ENCODE results near the gene ARFGAP1. TPM values are rescaled to one million over a fixed set of nuclear protein-coding genes. Genes with fewer than 3 reads are reported as not detected.

The ARFGAP1 gene
- total RNA-seq, 4 donors from 2014 or later, result 70.7 to 75.7 (median 72.7) TPM

DNA sequence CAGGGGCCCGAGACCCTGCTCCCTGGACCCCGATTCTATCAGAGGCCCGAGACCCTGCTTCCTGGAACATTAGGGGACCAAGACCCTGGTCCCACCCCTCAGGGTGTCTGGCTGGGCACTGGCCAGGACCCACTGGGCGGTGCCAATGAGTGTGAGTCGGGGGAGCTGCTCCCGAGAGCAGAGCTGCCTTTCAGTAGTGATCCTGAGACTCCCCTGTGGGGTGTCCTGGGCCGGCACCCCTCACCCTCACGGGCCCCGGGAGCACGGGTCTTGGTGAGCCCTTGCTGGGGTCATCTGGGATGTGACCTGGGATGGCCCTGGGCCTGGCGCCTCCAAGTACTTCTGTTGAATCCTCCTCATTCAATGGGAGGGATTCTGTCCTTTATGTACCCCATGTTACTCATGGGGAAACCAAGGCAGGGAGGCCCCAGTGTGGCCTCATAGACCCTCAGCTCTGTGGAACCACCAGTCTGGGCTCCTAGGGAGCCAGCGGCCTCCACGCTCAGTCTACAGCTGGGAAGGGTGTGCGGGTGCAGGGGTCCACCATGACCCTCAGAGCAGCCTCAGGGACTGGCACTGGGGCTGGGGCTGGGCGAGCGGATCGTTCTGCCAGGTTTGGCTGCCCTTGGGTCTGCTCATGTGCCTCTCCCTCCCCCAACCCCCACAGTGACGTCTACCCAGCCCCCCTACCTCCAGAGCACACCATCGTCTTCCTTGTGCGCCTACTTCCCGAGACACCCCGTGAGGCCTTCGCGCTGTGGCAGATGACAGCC is 46.0 kb downstream of the ARFGAP1 start:
- Histone ChIP-seq H3K4me1 (peaks cover 0 to 10% of the 10 kb centered on the region in 2 donors), H3K36me3 (no peaks in the 10 kb centered on the region), H3K4me3 (replicated peaks in 1 of 3) (no peak overlapping the region), H3K9me3 (no peaks in the 10 kb centered on the region), H3K27ac (no peak overlapping the region), H3K27me3 (no peaks in the 10 kb centered on the region)
- no peak for TF ChIP-seq POLR2A (IDR thresholded peaks at IDR 0.05)
- TF ChIP-seq, protein P1, sequence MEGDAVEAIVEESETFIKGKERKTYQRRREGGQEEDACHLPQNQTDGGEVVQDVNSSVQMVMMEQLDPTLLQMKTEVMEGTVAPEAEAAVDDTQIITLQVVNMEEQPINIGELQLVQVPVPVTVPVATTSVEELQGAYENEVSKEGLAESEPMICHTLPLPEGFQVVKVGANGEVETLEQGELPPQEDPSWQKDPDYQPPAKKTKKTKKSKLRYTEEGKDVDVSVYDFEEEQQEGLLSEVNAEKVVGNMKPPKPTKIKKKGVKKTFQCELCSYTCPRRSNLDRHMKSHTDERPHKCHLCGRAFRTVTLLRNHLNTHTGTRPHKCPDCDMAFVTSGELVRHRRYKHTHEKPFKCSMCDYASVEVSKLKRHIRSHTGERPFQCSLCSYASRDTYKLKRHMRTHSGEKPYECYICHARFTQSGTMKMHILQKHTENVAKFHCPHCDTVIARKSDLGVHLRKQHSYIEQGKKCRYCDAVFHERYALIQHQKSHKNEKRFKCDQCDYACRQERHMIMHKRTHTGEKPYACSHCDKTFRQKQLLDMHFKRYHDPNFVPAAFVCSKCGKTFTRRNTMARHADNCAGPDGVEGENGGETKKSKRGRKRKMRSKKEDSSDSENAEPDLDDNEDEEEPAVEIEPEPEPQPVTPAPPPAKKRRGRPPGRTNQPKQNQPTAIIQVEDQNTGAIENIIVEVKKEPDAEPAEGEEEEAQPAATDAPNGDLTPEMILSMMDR (IDR thresholded peaks at IDR 0.05), result no peak
- WGBS, 2 donors, result 89 to 95% methylated on average over 11 to 14 of the region's 24 CpGs
- intact Hi-C loops (cut with DNase I), result no loop called here
- DNase-seq, result no peak

- 71 to 94% methylated on average over 9 to 12 of the region's 25 CpGs for WGBS, 2 donors
- Histone ChIP-seq H3K4me1 (peaks cover 0 to 10% of the 10 kb centered on the region in 2 donors), H3K36me3 (no peaks in the 10 kb centered on the region), H3K27me3 (no peaks in the 10 kb centered on the region), H3K27ac (no peak overlapping the region), H3K9me3 (no peaks in the 10 kb centered on the region), H3K4me3 (replicated peaks in 1 of 3) (no peak overlapping the region)
- intact Hi-C loops (cut with DNase I), result loop anchor here (5.0 kb wide), 1 partner anchor 43 kb away; the partner anchor contains the start of gene CHRNA4
- TF ChIP-seq, protein P1 (IDR thresholded peaks at IDR 0.05), result no peak
- TF ChIP-seq POLR2A (IDR thresholded peaks at IDR 0.05), result no peak
- DNase-seq, result no peak
Measured at GRCh38 chr20:63319164-63320040, 46.8 kb downstream of the ARFGAP1 start.

DNA sequence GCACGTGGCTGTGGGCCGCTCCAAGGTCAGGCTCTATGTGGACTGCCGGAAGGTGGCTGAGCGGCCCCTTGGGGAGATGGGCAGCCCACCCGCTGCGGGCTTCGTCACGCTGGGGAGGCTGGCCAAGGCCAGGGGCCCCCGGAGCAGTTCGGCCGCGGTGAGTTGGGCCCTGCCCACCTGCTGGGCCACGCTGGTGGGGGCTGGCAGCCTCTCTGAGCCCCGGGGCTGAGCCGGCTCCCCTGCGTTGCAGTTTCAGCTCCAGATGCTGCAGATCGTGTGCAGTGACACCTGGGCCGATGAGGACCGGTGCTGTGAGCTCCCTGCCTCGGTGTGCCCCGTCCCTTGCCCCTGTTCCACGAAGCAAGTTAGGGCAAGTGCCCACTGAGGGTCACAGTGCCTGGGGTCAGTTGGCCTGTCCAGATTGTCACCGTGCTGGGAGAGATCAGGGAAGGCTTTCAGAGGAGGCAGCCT is 47.5 kb downstream of the ARFGAP1 start:
- no peaks in the 10 kb centered on the region for H3K27me3 ChIP-seq
- WGBS, 2 donors, result 91 to 100% methylated on average over 3 to 17 of the region's 23 CpGs
- no peak overlapping the region for H3K27ac ChIP-seq
- no peak for DNase-seq
- H3K4me1 ChIP-seq, result peaks cover 0 to 10% of the 10 kb centered on the region in 2 donors
- intact Hi-C loops (cut with DNase I), result loop anchor here (5.0 kb wide), 1 partner anchor 42 kb away; the partner anchor contains the start of gene CHRNA4
- H3K9me3 ChIP-seq, result no peaks in the 10 kb centered on the region
- TF ChIP-seq, protein P1 (IDR thresholded peaks at IDR 0.05), result no peak
- no peak for TF ChIP-seq POLR2A (IDR thresholded peaks at IDR 0.05)
- H3K4me3 ChIP-seq (replicated peaks in 1 of 3), result no peak overlapping the region
- no peaks in the 10 kb centered on the region for H3K36me3 ChIP-seq

- no peaks in the 10 kb centered on the region for H3K36me3 ChIP-seq
- no peak for TF ChIP-seq POLR2A (IDR thresholded peaks at IDR 0.05)
- TF ChIP-seq, protein P1 (IDR thresholded peaks at IDR 0.05), result no peak
- 74 to 75% methylated on average over 3 to 6 of the region's 10 CpGs for WGBS, 2 donors
- H3K4me3 ChIP-seq (replicated peaks in 1 of 3), result no peak overlapping the region
- no peaks in the 10 kb centered on the region for H3K27me3 ChIP-seq
- H3K9me3 ChIP-seq, result no peaks in the 10 kb centered on the region
- peaks cover 0 to 10% of the 10 kb centered on the region in 2 donors for H3K4me1 ChIP-seq
- intact Hi-C loops (cut with DNase I), result loop anchor here (5.0 kb wide), 1 partner anchor 42 kb away; the partner anchor contains the start of gene CHRNA4
- DNase-seq, result peak in 1 of 2 donors; percentile 0
- H3K27ac ChIP-seq, result no peak overlapping the region
Measured at GRCh38 chr20:63320616-63321147, 48.1 kb downstream of the ARFGAP1 start.
